ENCODE data around the gene DPT.

The DPT gene

DNA sequence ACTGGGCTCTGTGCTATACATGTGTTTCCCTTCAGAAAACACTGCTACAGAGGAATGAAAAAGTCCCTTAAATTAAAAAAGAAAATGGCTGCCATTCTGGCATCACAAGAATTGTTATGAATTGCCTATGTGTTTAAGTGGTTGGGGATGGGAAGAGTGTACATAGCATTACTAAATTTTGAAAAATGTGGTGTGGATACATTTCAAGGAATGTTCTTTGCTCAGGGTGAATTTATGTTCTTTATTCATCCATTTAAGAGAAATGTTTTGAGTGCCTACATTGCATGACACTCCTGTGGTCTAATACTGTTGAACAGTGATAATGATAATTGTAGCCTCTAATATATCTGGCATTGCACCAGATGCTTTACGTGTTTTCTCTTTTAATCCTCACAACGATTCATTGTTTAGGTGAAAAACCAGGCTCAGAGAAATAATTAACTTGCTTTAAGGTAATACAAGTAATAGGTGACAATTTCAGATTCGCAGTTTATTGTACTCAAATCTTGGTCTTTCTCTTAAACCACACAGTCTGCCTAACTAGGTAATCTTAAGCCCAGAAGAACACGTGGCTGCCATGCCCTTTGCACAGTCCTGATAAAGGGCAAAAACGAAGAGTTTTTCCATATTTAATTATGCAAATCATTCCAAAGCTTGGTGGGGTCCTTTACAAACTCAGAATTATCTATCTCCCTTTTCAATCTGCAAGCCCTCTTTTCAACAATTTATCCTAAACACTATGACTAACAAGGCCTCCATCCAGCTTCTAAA, 31.5 kb downstream of the DPT start:
- DNase-seq: no peak

DNA sequence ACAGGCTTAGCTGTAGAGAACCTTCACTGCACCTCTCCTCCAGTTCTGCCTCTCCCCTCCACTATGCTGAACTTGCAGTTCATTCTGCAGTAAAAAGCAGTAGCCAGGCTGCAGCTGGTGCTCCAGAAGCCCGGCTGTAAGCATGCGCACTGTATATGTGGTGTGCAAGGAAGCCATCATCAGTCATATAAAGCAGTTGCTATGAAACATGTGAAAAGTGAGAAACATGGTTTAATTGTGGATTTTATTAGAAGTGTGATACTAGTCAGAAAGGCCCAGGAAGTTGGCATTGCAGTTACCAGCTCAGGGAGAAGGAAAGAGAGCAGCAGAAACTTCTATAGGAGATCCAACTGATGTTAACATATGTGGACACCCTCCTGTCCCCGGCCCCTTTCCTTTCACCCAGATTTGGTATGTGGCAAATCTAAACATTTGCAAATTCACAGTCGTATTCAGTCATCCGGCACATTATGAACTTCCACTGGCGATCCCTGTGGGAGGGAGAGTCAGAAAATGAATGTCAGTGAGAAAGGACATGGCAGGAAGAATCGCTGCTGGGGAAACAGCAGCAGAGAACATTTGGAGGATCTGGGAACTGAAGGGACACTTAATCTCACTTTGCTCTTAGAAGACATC, 32.8 kb downstream of the DPT start:
- no peak for DNase-seq

DNA sequence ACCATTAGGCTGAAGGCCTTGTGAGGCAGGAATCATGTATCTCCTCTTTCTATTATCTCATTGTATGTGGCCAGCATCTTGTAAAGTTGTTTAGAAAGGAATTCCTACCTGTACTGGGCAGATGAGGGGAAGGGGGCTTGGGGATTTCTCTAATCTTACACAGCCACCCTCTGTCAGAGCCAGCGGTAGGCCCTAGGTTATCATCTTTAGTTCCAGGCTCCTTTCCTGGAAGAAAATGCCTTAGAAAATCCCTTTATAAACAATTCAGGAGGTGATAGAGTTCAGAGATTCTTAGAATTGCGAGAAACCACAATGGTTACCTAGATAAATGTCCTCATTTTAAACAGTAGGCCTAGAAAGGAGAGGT, 35.2 kb downstream of the DPT start:
- no peak for DNase-seq

DNA sequence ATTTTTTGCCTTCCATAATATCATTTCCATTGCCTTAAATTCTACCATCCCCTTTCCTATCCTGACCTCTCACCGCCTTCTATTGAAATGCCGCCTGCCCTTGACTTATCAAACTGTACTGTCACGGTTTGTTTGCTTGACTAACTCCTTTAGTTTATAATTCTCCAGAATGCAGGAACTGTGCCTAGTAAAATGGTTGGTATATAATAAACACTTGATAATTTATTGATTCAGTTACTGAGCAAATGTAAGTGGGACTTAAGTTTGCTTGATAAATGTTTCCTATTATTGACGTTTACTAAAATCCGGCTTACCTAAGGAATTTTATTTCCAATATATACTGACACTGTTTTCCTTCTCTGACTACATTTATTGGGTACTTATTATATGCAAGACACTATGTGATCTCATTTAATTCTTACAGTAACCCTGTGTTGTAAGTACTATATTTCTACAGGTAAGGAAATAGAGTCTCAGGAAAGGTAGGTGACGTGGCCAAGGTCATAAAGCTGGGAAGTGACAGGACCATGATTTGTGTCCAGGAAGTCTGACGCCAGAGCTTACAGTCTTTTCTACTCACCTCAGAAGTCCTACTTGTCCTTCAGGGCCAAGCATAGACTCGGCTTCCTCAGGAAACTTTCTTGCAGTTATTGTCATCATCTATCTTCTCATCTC, 35.7 kb downstream of the DPT start:
- no peak for DNase-seq

DNA sequence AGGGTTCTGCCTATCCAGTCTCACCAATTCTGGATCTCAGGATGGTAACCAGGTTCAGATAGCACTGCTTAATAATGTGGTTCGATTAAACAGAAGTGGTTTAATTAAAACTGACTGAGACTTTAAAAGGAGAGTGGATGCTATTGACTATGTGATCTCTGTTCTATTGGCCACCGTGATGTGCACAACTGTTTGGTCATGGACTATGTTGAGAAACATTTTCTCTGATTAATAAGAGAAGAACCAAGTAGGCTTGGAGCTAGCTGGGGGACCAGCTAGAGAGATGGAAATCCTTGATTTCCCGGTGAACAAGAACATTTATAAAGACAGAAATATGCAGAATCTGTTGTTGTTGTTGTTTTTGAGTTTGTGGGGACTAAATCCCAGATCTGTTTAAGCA, 36.5 kb downstream of the DPT start:
- no peak for DNase-seq

DNA sequence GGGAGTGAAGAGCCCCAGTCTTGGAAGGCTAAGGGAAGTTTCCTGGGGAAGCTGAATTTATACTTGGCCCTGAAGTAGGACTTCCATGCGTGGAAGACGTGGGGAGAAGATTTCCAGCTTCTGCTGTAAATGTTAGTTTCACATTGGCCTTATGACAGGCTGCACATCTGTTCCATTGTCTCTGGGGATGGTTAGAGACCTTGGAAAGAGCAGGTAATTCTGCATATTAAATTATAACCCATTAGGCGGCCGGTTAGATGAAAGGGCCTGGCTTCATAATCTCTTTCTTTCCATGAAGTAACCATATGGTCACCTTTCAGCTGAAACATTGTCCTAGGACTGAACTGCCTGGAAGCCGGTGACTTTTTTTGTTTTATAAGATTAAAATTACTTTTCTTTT, 37.5 kb downstream of the DPT start:
- DNase-seq: no peak

DNA sequence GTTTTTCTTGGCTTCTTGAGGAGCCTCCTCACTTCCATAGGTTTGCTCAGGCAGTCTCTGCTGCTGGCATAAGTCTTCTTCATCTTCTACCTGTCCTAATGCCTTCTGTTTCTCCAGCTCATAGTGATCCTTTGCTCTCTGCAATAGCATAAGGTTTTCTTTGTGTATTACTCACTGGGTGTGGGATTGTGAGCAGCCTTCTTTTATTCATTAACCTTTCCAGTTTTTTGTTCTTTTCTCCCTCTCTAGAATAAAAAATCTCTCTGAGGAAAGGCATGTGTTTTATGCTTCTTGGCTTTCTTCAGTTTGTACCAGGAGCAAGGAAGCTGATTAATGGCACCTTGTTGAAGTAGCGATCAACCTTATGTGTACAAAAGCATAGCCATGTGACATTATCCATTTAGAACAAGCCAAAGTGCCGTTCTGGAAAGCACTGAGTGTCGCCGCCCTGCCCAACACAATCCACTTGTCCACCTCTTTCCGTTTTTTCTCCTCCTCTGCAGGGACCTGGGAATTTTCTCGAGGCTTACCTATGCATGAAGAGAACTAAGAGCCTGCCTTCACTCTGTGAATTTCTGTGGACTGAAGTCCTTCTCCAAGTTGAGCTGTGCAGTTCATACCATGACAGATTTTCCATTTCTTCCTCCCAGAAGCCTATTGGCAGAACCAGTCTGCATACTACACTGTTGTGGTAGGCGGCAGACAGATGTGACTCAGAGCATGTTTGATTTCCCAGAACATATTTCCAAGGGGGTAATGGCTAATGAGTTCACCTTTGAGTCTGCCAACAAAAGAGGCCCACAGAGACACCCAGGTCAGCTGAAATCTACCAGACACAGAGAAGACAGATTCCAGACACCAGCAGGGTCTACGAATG, 39.0 kb downstream of the DPT start:
- DNase-seq: no peak

DNA sequence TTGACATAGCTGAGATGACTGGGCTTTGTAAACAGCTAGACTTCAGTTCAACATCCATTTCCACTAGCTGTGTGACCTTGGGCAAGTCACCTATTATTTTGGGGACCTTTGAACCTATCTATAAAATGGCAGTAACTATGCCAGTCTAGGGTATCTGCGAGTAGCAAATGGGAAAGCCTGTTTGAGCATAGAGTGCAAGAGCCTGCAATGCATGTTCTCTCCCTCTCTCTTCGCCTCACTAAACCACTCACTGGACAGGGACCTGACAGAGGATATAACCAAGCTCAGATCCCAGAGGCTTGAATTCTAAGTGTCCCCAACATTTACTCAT, 39.7 kb downstream of the DPT start:
- DNase-seq: no peak

DNA sequence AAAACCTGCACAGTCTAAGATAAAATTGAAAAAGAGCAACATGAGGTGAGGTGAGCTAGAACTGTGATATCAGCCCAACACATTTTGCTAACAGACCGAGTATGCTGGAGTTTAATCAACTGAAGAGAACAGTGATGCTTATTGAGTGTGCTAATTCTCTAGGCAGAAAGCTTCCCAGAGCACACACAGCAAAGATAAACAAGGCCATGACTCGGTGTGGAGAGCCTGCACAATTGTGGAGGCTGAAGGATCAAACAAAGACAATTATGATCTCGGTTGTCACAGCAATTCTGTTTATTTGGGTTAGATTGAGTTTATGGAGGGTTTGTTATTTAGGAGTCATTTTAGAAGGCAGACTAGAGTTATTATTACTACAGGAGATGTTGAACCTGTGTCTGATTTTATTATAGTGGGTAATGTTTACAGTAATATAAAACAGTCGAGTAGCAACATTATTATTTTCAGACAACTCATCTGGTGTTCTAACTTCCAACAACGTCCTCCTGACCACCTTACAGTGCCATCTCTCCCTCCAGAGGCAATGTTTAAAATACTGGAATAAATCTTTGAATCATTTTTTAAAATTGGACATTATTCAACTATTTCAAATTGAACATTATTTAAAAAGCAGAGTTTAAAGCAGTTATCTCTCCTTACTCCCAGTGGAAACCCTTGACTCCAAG, 40.2 kb downstream of the DPT start:
- peak; percentile 13 for DNase-seq

DNA sequence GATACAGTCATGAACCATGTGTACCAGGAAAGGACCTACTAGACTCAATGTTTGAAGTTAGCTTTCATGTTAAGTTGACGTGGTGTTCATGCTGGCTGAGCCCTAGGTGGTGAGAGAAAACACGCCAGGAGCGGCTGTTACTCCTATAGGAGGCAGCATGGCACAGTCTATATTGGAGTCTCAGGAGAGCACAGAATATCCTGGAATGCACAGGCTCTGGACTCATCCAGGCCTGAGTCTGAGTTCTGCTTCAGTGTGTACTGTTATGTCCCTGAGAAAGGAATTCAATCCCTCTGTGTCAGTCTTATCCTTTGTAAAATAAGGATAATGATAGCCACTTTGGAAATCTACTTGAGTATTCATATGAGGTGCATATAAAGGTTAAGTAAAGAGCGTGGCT, 41.2 kb downstream of the DPT start:
- DNase-seq: no peak

DNA sequence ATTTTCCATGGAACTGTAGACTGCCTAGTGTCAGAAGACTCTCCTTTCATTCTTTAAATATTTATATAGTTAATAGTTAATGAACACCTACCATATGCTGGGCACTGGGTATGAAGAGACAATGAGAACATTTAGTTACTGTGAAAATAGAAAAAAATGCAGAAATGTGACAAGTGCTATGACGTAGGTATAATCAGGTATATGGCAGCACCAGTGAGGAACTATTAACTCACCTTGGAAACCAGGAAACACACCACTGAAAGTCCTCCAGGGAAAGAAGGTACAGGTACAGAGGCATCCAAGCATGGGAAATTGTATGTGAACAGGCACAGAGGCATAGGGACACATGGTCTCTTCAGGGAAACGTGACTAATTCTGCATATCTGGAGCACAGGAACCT, 42.3 kb downstream of the DPT start:
- no peak for DNase-seq

DNA sequence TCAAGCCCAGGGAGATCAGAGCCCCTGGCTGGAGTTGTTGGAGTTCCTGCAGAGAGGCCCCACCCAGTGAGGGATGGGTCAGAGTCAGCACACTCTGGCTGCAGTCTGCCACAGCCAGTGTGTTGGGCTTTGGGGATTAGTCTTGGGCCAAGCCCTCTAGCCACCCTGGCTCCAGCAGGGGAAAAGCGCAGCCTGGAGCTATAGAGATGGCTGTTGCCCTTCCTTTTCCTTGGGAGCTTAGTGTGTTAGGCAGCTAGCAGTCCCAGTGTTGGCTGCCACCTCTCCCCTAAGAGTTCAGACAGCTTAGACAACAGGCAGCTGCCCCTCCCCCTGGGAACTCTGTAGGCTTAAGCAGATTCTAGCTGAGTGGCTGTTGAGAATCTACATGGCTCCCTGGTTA, 45.1 kb downstream of the DPT start:
- DNase-seq: no peak

DNA sequence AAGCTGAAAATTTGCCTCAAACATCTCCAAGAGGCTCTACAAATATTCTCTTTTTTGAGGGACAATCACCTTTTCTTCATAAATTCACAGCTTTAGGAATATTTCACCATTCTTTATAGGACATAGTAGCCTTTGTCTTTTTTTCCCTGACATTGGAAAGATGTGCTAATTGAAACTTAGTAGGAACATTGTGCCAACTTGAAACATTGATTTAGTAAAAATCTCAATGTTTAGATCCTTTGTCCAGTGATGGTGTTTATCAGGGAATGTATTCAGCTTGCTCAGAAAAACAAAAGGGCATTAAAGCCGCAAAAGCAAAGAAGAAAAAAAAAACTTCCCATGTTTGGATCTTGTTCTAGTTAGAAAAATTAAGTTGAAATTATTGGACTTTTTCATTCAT, 52.1 kb downstream of the DPT start:
- no peak for DNase-seq

DNA sequence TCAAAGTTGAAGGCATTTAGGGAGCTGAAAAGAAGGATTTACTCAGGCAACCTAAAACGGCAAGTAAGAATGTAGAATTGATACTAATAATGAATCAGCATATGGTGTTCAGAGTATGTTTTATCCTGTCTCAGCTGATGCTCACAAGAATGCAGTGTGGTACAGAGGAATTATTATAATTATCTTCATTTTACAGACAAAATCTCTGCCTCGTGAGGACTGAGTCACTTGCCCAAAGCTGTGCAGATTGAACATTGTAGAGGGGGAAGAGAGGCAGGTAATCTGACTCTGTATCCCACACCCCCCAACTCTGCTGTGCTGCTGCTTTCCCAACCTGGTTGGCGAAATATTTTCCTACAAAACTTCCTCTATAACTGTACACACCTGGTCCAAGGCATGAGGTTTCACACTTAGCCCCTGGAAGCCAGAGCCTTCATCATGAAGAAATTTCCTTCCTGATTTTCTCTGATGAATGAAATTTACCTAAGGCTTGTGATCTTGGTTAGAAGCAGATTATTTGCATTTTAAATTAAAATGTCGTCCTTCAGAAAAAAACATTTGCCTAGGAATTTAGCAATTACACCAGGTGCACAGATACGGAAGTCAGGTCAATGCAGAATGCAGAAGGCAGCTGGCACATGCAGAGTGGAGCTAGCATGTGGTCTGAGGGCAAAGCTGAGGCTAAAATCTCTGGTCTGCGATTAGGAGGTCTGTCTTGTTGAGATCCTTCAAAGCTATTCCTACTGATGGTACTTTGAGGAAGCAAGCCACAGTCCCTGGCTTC, 52.8 kb downstream of the DPT start:
- DNase-seq: no peak

DNA sequence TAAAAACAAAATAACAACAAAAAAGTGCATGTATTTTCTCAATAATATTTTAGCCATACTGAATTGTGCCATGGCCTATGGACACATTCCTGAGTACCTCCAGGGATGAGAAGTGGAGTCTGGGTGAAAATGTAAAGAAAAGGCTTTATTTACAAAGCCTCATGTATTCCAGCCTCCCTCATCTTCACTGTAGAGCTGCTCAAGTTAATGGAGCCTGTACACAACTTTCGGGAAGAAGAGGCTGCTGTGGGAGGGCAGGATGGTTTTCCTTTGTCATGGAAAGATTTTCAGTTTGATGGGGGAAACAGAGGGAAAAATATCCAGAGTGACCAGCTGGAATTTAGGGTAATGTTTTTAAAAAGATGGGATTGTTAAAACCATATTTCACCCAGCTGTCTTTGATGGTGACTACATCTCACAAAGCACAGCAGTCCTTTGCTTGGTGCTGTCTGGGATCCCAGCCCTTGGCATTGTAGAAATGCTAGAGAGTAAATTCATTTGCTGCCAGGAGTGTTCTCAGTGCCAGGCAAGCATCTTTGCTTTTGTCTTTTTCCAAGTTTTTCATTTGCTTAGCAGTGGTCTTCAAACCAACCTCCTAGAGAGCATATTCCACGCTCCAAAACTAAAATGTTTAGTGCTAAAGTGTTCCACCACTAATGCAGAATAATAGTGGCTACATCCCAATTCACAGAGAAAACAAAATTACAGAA, 54.9 kb downstream of the DPT start:
- no peak for DNase-seq

DNA sequence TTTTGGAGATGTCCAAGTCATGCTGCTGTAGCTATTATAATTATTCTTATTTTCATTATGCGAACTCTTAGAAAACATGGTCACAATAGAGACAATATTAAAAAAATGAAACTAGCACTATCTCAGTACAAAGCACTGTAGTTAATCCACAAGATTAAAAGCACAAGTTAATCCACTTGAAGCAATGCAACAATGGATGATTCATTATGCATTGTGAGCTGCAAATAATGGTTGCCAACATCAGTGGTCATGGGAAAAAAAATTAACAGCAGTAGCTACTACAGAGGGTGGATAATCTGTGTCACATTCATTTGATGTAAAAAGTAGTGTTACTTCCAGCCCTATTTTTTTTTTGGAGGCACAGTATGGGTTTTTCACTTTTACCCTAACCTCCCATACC, 56.7 kb downstream of the DPT start:
- DNase-seq: no peak

DNA sequence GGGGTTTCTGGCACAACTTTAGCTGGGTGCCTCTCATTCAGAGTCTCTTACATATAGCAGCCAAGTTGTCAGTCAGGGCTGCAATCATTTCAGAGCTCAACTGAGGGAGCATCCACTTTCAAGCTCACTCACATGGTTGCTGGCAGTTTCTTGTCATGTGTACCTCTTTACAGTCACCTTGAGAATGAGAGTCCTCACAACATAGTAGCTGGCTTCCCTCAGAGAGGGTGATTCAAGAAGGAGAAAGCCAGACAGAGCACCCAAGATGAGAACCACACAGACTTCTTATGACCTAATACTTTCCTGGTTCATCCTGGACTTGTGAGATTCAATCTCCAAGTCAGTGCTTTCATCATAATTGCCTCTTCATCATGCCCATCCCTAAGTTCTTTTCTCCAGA, 57.2 kb downstream of the DPT start:
- no peak for DNase-seq

DNA sequence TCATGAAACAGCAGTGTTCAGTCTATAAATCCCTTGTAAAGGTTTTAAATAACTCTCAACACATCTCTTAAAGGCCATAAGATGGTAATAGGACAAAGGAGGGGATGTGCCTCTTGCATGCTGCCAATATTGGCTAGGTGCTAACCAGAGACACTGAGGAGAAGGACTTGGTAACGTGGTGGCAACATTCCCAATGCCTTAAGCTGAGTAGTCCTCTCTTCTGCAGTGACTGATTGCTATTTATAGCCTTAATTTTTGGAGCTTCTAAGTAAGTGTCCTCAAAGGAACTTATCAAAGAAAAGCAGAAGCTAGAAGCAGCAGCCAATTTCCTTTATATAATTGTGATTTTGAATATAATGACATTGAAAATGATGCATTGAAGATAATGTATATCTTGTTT, 63.0 kb downstream of the DPT start:
- DNase-seq: no peak

DNA sequence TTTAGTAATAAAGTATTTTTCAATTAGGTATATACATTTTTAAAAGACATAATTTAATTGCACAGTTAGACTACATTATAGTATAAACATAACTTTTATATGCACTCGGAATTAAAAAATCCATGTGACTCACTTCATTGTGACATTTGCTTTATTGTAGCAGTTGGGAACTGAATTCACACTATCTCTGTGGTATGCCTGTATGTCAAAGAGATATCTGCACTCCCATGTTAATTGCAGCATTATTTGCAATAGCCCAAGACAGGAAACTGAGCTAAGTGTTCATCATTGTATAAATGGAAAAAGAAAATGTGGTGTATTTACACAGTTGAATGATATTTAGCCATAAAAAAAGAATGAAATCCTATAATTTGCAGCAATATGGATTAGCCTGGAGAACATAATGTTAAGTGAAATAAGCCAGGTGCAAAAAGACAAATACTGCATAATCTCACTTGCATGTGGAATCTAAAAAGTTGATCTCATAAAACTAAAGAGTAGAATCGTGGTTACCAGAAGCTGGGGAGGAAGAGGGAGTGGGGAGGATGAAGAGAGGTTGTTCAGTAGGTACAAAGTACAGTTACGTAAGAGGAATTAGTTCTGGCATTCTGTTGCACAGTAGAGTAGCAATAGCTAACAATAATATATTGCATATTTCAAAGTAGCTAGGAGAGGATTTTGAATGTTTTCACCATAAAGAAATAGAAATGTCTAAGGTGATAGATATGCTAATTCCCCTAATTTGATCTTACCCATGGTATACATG, 64.8 kb downstream of the DPT start:
- no peak for DNase-seq

DNA sequence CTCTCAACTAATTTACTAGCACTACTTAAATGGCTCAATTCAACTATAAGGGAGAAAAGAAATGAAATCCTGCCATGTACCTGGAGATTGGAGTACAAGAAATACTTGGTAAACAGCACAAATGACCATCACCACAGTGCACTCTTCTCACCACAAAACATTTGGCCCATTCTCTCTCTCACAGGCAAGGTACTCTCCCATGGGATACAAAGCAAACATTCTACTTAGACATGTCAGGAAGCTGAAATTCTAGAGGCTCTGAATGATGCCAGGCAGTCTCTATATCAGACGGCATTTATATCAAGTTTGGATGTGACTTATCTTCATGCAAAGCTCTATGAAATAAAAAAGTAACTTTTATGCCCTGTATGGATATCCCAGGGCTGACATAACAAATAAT, 72.5 kb downstream of the DPT start:
- DNase-seq: peak; percentile 54
